Measurements from ENCODE around the gene ZNF398.

DNA sequence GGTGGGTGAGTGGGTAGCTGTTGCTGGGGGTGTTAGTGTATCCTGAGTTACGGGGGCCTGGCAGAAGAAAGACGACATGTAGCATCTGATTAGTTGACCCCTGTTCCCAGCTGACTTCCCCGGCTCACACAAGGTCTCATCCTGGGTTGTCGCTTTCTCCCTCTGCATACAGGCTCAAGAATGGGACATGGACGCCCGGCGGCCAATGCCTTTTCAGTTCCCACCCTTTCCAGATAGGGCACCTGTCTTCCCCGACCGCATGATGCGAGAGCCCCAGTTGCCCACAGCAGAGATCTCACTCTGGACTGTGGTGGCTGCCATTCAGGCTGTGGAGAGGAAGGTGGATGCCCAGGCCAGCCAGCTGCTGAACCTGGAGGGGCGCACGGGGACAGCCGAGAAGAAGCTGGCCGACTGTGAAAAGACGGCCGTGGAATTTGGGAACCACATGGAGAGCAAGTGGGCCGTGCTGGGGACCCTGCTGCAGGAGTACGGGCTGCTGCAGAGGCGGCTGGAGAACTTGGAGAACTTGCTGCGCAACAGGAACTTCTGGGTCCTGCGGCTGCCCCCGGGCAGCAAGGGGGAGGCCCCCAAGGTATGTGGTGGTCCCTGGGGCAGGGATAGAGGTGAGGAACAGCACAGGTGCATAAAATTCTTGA lies 51.0 kb downstream of the ZNF398 start:
- TF ChIP-seq NFIC (IDR thresholded peaks at IDR 0.05) (no peak), CREB1 (IDR thresholded peaks at IDR 0.05; ENCODE audit: low read depth) (no peak), RAD21 (IDR thresholded peaks at IDR 0.05; ENCODE audit: low read depth) (no peak), EGR1 (IDR thresholded peaks at IDR 0.05) (no peak), EP300 (IDR thresholded peaks at IDR 0.05; ENCODE audit: borderline replicate concordance) (no peak)
- TF ChIP-seq, protein P1, sequence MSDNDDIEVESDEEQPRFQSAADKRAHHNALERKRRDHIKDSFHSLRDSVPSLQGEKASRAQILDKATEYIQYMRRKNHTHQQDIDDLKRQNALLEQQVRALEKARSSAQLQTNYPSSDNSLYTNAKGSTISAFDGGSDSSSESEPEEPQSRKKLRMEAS (IDR thresholded peaks at IDR 0.05), result no peak

Measured in Ishikawa (cell line).